SK-N-SH (cell line): ENCODE data around the gene HBZ.

ENCODE experiments used
- CHD2 ChIP-seq: fragments of 150-350 bp; IDR thresholded peaks from 2 replicates; pipeline ENCODE4 v1.6.1; 2018; ENCODE audit warnings: low read length; ENCODE audit not compliant: partially characterized antibody
- EZH2phosphoT487 ChIP-seq: fragments of 200-600 bp; sonication (generic); IDR thresholded peaks from 2 replicates; pipeline ENCODE4 v1.6.1; 2017; ENCODE audit warnings: low read depth, mixed run types, mild to moderate bottlenecking, antibody characterized with exemption, moderate library complexity, borderline replicate concordance
- MXI1 ChIP-seq: IDR thresholded peaks from 2 replicates; pipeline ENCODE4 v1.6.1; 2012; ENCODE audit warnings: mild to moderate bottlenecking, low read depth, low read length, improper control_type of control experiment
- RCOR1 ChIP-seq: fragments of 150-350 bp; IDR thresholded peaks from 2 replicates; pipeline ENCODE4 v1.6.1; 2017; ENCODE audit warnings: antibody characterized with exemption, low read length
- TF ChIP-seq, protein P1 (sequence below): fragments of 200-600 bp; sonication (generic); IDR thresholded peaks from 2 replicates; pipeline ENCODE4 v1.6.1; 2017; ENCODE audit warnings: antibody characterized with exemption, mild to moderate bottlenecking, moderate library complexity
- TF ChIP-seq, protein P2 (sequence below): IDR thresholded peaks from 2 replicates; pipeline ENCODE4 v1.6.1; 2012; ENCODE audit warnings: mild to moderate bottlenecking, low read depth, low read length, moderate library complexity
- TF ChIP-seq, protein P3 (sequence below): fragments of 150-350 bp; IDR thresholded peaks from 2 replicates; pipeline ENCODE4 v1.6.1; 2017; ENCODE audit warnings: antibody characterized with exemption, low read length, low read depth, borderline replicate concordance
- TF ChIP-seq, protein P4 (sequence below): IDR thresholded peaks from 2 replicates; pipeline ENCODE4 v1.4.0; 2012; ENCODE audit warnings: low read depth

DNA sequence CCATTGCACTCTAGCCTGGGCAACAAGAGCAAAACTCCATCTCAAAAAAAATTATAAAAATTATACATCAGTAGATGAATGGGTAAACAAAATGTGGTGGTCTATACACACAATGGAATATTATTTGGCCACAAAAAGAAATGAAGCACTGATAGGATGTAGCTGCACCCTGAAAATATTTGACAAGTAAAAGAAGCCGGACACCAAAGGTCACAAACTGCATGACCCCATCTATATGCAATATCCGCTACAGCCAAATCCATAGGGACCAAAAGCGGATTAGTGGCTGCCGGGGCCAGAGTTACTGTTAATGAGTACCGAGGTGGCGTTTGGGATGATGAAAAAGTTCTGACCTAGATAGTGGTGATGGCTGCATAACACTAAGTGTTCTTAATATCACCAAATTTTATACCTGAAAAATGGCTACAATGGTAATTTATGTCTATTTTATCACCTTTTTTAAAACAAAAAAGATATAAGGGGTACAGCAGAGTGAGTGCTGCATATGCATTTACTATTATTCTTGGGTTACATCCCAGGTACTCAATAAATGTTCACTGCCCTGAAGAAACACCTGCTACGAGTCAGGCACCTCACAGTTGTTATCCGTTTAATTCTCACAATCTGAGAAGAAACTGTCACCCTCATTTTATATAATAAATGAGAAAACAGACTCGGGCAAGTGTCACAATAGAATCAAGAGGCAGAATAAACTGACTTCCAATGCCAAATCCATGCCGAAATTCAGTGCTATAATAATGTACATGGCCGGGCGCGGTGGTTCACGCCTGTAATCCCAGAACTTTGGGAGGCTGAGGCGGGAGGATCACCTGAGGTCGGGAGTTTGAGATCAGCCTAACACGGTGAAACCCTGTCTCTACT lies 27.0 kb downstream of the HBZ start:
- TF ChIP-seq, protein P1, sequence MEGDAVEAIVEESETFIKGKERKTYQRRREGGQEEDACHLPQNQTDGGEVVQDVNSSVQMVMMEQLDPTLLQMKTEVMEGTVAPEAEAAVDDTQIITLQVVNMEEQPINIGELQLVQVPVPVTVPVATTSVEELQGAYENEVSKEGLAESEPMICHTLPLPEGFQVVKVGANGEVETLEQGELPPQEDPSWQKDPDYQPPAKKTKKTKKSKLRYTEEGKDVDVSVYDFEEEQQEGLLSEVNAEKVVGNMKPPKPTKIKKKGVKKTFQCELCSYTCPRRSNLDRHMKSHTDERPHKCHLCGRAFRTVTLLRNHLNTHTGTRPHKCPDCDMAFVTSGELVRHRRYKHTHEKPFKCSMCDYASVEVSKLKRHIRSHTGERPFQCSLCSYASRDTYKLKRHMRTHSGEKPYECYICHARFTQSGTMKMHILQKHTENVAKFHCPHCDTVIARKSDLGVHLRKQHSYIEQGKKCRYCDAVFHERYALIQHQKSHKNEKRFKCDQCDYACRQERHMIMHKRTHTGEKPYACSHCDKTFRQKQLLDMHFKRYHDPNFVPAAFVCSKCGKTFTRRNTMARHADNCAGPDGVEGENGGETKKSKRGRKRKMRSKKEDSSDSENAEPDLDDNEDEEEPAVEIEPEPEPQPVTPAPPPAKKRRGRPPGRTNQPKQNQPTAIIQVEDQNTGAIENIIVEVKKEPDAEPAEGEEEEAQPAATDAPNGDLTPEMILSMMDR, result no peak
- TF ChIP-seq MXI1 (no peak), EZH2phosphoT487 (no peak), CHD2 (no peak), RCOR1 (no peak)
- TF ChIP-seq, protein P2, sequence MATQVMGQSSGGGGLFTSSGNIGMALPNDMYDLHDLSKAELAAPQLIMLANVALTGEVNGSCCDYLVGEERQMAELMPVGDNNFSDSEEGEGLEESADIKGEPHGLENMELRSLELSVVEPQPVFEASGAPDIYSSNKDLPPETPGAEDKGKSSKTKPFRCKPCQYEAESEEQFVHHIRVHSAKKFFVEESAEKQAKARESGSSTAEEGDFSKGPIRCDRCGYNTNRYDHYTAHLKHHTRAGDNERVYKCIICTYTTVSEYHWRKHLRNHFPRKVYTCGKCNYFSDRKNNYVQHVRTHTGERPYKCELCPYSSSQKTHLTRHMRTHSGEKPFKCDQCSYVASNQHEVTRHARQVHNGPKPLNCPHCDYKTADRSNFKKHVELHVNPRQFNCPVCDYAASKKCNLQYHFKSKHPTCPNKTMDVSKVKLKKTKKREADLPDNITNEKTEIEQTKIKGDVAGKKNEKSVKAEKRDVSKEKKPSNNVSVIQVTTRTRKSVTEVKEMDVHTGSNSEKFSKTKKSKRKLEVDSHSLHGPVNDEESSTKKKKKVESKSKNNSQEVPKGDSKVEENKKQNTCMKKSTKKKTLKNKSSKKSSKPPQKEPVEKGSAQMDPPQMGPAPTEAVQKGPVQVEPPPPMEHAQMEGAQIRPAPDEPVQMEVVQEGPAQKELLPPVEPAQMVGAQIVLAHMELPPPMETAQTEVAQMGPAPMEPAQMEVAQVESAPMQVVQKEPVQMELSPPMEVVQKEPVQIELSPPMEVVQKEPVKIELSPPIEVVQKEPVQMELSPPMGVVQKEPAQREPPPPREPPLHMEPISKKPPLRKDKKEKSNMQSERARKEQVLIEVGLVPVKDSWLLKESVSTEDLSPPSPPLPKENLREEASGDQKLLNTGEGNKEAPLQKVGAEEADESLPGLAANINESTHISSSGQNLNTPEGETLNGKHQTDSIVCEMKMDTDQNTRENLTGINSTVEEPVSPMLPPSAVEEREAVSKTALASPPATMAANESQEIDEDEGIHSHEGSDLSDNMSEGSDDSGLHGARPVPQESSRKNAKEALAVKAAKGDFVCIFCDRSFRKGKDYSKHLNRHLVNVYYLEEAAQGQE, result no peak
- TF ChIP-seq, protein P3, sequence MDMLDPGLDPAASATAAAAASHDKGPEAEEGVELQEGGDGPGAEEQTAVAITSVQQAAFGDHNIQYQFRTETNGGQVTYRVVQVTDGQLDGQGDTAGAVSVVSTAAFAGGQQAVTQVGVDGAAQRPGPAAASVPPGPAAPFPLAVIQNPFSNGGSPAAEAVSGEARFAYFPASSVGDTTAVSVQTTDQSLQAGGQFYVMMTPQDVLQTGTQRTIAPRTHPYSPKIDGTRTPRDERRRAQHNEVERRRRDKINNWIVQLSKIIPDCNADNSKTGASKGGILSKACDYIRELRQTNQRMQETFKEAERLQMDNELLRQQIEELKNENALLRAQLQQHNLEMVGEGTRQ, result no peak
- TF ChIP-seq, protein P4, sequence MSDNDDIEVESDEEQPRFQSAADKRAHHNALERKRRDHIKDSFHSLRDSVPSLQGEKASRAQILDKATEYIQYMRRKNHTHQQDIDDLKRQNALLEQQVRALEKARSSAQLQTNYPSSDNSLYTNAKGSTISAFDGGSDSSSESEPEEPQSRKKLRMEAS, result no peak
